GM11168 (cell line): Measurements from ENCODE around the gene IFT27.

Source experiments
- in situ Hi-C: fragments of 300-500 bp; cut with MboI; formaldehyde crosslinking; loops from one replicate; pipeline ENCODE4 v1.12.0; 2022; ENCODE audit warnings: low sequenced_read_pairs; ENCODE audit not compliant: unreplicated experiment

The IFT27 gene

GRCh38 chr22:36729321-36729720 is 46.6 kb downstream of the IFT27 start:
- in situ Hi-C loops: no loop called here

- in situ Hi-C loops: no loop called here
Measured at GRCh38 chr22:36728505-36728904, 47.4 kb downstream of the IFT27 start.

DNA sequence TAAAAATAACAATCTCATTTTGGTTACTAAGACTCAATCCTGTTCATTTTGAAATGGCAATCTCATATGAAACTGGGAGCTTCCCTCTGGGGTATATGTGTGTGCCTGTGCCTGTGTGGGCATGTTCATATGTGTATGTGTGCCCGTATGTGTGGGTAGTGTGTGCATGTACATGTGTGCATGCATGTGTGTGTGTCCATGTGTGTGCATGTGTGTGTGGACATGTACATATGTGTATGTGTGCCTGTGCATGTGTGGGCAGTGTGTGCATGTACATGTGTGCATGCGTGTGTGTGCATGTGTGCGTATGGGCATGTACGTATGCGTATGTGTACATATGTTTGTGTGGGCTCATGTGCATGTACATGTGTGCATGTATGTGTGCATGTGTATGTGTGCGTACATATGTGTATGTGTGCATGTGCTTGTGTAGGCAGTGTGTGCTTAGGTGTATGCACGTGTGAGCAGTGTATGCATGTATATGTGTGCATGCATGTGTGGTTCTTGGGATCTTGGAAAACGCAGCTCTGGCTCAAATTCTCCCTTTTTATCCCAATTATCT is 47.9 kb downstream of the IFT27 start:
- in situ Hi-C loops: no loop called here

- in situ Hi-C loops: no loop called here
Measured at GRCh38 chr22:36727110-36727509, 48.8 kb downstream of the IFT27 start.

DNA sequence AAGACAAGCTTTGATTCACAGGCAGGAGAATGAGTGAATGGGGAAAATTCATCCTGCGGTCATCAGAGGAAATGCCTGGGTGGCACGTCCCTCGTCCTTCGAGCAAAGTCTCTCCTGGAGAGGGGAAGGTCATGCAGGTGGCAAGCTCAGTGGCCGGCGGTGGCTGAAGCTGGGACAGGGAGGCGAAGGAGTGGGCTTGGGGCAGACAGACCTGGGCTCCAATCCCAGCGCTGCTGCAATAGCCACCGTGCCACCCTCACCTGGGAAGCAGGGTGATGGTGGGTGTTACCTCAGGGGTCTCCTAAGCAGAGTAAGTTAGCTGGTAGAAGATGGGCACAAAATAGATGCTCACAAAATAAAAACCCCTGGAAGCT is 49.9 kb downstream of the IFT27 start:
- in situ Hi-C loops: no loop called here

- in situ Hi-C loops: no loop called here
Measured at GRCh38 chr22:36725366-36726006, 50.4 kb downstream of the IFT27 start.

DNA sequence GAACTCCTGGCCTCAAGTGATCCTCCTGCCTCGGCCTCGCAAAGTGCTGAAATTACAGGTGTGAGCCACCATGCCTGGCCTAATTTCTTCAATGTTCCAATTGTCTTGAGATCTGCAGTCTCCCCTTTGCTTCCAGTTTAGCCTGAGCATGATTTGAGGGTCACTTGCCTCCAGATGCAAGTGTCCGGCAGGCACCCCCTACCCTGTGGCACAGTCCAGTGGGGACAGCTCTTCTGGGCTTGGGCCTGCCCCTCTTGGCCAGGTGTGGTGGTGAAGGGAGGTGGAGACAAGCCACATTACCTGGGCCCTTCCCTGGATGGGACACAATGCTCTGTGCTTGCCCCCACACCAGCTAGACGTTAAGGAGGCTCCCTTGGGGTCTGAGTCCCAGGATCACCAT is 51.1 kb downstream of the IFT27 start:
- in situ Hi-C loops: no loop called here

GRCh38 chr22:36722055-36722454 is 53.9 kb downstream of the IFT27 start:
- in situ Hi-C loops: no loop called here

GRCh38 chr22:36715647-36716046 is 60.3 kb downstream of the IFT27 start:
- in situ Hi-C loops: no loop called here

DNA sequence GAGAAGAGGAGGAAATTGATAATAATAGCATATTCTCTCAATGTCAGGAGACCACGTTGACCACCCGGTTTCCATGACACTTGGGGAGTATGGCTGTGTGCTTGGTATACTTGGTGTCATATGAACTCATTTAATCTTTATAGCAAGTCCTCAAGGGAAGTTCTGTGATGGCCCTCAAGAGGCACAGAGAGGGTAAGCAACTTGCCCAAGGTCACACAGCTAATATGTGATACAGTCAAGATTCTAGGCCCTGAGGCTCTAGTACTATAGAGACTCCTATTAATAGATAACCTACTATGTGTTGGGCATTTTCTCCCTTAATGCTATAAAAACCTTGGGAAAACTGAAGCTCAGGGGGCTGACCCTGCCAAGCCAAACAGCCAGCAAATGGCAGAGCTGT is 61.8 kb downstream of the IFT27 start:
- in situ Hi-C loops: no loop called here

- in situ Hi-C loops: no loop called here
Measured at GRCh38 chr22:36713436-36713835, 62.5 kb downstream of the IFT27 start.
